SK-N-MC (cell line): ENCODE results near the gene ACSM6.

Source experiments
- EZH2 ChIP-seq: fragments of 200-600 bp; sonication (generic); IDR thresholded peaks from one replicate; pipeline ENCODE4 v1.6.1; 2017; ENCODE audit warnings: antibody characterized with exemption
- POLR2AphosphoS5 ChIP-seq: IDR thresholded peaks from 2 replicates; pipeline ENCODE4 v1.6.1; 2012; ENCODE audit warnings: mild to moderate bottlenecking, low read depth, low read length, borderline replicate concordance

DNA sequence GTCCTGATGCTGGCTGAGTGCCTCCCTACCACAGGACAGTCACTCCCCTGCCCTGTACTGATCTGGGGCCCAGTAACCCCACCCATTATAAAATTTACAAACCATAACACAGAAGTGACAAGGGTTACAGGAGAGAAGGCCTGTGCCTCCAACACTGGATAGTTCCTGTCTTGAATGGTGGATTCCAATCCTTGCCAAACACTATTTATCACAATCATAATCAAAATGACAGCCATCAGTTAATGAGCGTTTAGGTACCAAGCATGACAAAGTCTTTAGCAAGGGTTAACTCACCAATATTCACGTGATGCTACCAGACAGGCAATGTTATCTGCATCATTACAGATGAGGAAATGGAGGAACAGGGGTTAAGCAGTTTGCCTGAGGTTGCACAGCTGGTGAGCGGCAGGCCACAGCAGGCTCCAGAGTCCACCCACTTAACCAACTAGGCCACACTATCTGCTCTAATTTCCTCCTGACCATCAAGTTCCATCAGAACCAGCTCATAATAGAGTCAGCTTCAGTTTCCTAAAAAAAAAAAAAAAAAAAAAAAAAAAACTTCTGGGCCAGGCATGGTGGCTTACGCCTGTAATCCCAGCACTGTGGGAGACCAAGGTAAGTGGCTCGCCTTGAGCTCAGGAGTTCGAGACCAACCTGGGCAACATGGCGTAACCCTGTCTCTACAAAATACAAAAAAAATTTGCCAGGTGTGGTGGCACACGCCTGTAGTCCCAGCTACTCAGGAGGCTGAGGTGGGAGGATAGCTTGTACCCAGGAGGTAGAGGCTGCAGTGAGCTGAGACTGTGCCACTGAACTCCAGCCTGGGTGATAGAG lies 82.5 kb downstream of the ACSM6 start:
- TF ChIP-seq EZH2 (no peak), POLR2AphosphoS5 (no peak)
